Activated CD4-positive, alpha-beta T cell treated with anti-CD3 and anti-CD28 coated beads for 36 hours (primary cell): Measurements from ENCODE around the gene PDCD11. TPM values are rescaled to one million over a fixed set of nuclear protein-coding genes. Genes with fewer than 3 reads are reported as not detected.

Experiments used
- ATAC-seq: fragments of 200-7000 bp; cut with Tn5 transposase; one replicate; pipeline ENCODE4 v1.10.0; 2021; ENCODE audit warnings: mild to moderate bottlenecking, moderate library complexity
- CTCF ChIA-PET: fragments of 350-600 bp; sonication (Branson Sonifier 250); formaldehyde crosslinking; loops from one replicate; lab custom pipeline; 2021; ENCODE audit warnings: antibody characterized with exemption; lab: Charles Lee
- POLR2A ChIA-PET: fragments of 350-600 bp; sonication (Branson Sonifier 250); formaldehyde crosslinking; loops from one replicate; lab custom pipeline; 2021; ENCODE audit warnings: antibody characterized with exemption, inconsistent platforms; lab: Charles Lee
- DNase-seq: peaks from one replicate; pipeline ENCODE4 v3.0.0-alpha.2; 2020
- H3K27ac Mint-ChIP-seq: one replicate; pipeline ENCODE4 v1.8.0; 2021; ENCODE audit warnings: mixed read lengths
- H3K27me3 Mint-ChIP-seq: one replicate; pipeline ENCODE4 v1.8.0; 2021; ENCODE audit warnings: mixed read lengths
- H3K36me3 Mint-ChIP-seq: one replicate; pipeline ENCODE4 v1.8.0; 2021; ENCODE audit warnings: low read depth, mixed read lengths
- H3K4me1 Mint-ChIP-seq: one replicate; pipeline ENCODE4 v1.8.0; 2021; ENCODE audit warnings: mixed read lengths
- H3K4me3 Mint-ChIP-seq: one replicate; pipeline ENCODE4 v1.8.0; 2021; ENCODE audit warnings: mild to moderate bottlenecking, moderate library complexity, mixed read lengths
- H3K9me3 Mint-ChIP-seq: one replicate; pipeline ENCODE4 v1.8.0; 2021; ENCODE audit warnings: low read depth, mixed read lengths
- intact Hi-C, 2 experiments: fragments of 100-400 bp; cut with DNase I in 1 of 2; cut with micrococcal nuclease in 1 of 2; formaldehyde crosslinking; loops; one replicate each; pipeline versions ENCODE4 v1.14.2 to v1.15.1; 2022 to 2024; cut with DNase I, micrococcal nuclease
- total RNA-seq, 2 experiments: library from RNA; stranded (reverse); gene quantifications; one replicate each; pipeline ENCODE4 v1.2.3, GENCODE V29; 2021

Gene PDCD11
- total RNA-seq, 2 experiments from 2014 or later = 60.6 to 73.8 TPM

DNA sequence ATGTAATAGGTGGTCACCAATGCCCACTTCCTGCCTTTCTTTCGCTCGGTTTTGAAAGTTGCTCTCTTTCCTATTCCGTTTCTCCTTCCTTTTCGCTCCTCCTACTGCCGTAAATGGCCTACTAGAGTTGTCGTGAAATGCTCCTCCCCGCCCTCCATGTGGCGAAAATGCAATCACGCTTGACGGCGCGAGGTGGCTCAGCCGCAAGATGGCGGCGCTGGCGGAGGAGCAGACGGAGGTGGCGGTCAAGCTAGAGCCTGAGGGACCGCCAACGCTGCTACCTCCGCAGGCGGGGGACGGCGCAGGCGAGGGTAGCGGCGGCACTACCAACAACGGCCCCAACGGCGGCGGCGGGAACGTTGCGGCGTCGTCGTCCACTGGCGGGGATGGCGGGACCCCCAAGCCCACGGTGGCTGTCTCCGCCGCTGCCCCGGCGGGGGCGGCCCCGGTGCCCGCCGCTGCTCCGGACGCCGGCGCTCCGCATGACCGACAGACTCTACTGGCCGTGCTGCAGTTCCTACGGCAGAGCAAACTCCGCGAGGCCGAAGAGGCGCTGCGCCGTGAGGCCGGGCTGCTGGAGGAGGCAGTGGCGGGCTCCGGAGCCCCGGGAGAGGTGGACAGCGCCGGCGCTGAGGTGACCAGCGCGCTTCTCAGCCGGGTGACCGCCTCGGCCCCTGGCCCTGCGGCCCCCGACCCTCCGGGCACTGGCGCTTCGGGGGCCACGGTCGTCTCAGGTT is 28.5 kb upstream of the PDCD11 start, which contains the start of gene TAF5:
Gene TAF5 (plus strand): TSS at position 195 of the 737 bp plus-strand sequence. CDS start 14 bp downstream, at position 209.
- intact Hi-C loops = loop anchor here (1.0 to 10.0 kb wide), 11 partner anchors 17 to 1123 kb away; partner anchors contain the start of genes ATP5MK (in 2 of the 2), PCGF6 (in 2 of the 2), PDCD11 (in 2 of the 2) and ACTR1A (in 1 of the 2)
- CTCF ChIA-PET = interaction anchor here (0.6 to 2.5 kb wide), 5 partner anchors 16 to 452 kb away, joined by 3 to 9 read pairs (median 4); partner anchors contain the start of genes ATP5MK and PDCD11
- H3K27me3 Mint-ChIP-seq = no peaks in the 10 kb centered on the region

DNA sequence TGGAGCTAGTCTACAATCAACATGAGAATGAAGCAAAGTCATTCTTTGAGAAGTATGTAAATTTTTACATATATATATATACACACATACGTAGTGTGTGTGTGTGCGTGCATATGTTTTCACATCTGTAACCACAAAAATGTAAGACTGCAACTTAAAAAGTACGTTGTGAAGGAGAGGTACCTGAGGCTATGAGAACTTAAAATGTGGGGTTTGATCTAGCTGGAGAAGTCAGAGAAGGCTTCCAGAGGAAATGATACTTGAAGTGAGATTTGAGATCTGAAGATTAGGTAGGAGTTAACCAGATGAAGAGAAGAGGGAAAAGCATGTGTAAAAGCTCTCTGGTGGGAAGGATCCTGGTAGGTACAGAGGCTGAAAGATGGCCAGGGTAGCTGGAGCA is 22.9 kb upstream of the PDCD11 start:
- H3K4me3 Mint-ChIP-seq = no peak overlapping the region
- peak overlapping the region; percentile 77 for H3K27ac Mint-ChIP-seq
- peaks cover 24% of the 10 kb centered on the region for H3K36me3 Mint-ChIP-seq
- POLR2A ChIA-PET = interaction anchor here (0.7 kb wide), 1 partner anchor 13 kb away, joined by 6 read pairs; no protein-coding TSS in a partner anchor
- no peaks in the 10 kb centered on the region for H3K27me3 Mint-ChIP-seq
- CTCF ChIA-PET = interaction anchor here (0.6 to 1.3 kb wide), 3 partner anchors 25 to 791 kb away, joined by 3 read pairs; no protein-coding TSS in a partner anchor
- no peaks in the 10 kb centered on the region for H3K9me3 Mint-ChIP-seq
- no peak for DNase-seq
- H3K4me1 Mint-ChIP-seq = peaks cover 29% of the 10 kb centered on the region
- ATAC-seq = peak; percentile 44
- intact Hi-C loops = no loop called here

More for the DNA sequence above, 28.5 kb upstream of the PDCD11 start, which contains the start of gene TAF5:
- Mint-ChIP-seq H3K4me3 (peak within 1 kb of the TSS; percentile 81), H3K27ac (peak within 1 kb of the TSS; percentile 85), H3K9me3 (no peaks in the 10 kb centered on the region), H3K36me3 (peaks cover 4% of the 10 kb centered on the region), H3K4me1 (peaks cover 16% of the 10 kb centered on the region)
- peak; percentile 61 for ATAC-seq
- POLR2A ChIA-PET = interaction anchor here (0.6 to 1.0 kb wide), 2 partner anchors 29 to 373 kb away, joined by 3 read pairs; partner anchors contain the start of gene PDCD11
- DNase-seq = peak; percentile 95

DNA sequence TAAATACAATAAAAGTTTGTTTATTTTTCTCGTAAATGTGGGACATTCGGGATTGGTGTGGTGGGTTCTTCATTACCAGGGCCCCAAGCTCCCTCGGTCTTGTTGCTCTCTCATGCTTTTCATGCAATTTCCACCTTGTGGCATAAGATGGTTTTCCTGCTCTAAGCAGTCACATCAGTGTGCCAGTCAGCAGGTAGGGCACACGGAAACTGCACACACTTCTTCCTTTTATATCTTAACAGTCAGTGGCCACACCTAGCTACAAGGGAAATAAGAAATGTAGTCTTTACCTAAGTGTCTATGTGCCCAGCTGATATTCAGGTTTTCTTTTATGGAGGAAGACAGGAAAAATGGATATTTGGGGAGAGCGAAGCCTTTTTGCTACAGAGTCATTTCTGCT is 22.2 kb upstream of the PDCD11 start:
- POLR2A ChIA-PET = no interaction called here
- H3K27ac Mint-ChIP-seq = no peak overlapping the region
- H3K9me3 Mint-ChIP-seq = no peaks in the 10 kb centered on the region
- H3K4me3 Mint-ChIP-seq = no peak overlapping the region
- peaks cover 24% of the 10 kb centered on the region for H3K36me3 Mint-ChIP-seq
- intact Hi-C loops = no loop called here
- no peak for DNase-seq
- CTCF ChIA-PET = interaction anchor here (1.2 to 1.3 kb wide), 2 partner anchors 24 to 129 kb away, joined by 3 read pairs; no protein-coding TSS in a partner anchor
- no peak for ATAC-seq
- no peaks in the 10 kb centered on the region for H3K27me3 Mint-ChIP-seq
- H3K4me1 Mint-ChIP-seq = peaks cover 28% of the 10 kb centered on the region

DNA sequence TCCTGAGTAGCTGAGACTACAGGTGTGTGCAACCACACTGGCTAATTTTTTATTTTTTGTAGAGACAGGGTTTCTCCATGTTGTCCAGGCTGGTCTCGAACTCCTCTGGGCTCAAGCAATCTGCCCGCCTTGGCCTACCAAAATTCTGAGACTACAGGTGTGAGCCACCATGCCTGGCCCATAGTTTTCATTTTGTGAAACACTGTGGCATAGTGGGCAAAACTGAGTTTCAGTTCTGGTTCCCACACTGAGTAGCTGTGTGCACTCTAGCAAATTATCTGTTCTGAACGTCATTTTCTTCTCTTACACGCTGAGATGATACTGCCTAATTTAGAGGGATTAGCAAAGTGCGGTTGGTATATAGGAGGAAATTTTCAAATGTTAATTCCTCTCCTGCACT is 13.7 kb upstream of the PDCD11 start:
- CTCF ChIA-PET = interaction anchor here (0.9 to 1.2 kb wide), 2 partner anchors 33 to 103 kb away, joined by 3 to 4 read pairs; no protein-coding TSS in a partner anchor
- Mint-ChIP-seq H3K36me3 (peaks cover 21% of the 10 kb centered on the region), H3K27ac (no peak overlapping the region), H3K4me1 (no peaks in the 10 kb centered on the region), H3K27me3 (no peaks in the 10 kb centered on the region), H3K9me3 (no peaks in the 10 kb centered on the region), H3K4me3 (no peak overlapping the region)
- DNase-seq (no peak), ATAC-seq (no peak)
- intact Hi-C loops = no loop called here
- POLR2A ChIA-PET = no interaction called here

DNA sequence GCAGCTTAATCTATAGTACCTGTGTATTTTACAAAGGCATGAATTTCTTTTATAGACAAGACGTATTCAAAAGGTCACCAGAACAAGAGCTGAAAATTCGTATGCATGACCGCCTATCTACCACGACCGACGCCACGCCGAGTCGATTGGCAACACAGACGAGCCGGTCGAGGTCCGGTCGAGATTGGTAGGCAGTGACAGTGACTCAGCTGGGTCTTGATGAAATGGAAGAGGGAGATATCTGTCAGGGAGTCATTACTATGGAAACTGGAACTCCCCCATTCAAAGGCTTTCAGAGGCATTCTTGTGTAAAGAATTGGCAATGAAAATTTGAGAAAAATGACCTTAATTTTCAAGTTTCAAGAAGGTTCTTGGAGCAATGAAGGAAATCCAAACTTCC is 2.2 kb upstream of the PDCD11 start:
- no peak for ATAC-seq
- peak; percentile 24 for DNase-seq
- ChIA-PET POLR2A (no interaction called here), CTCF (interaction anchor here (2.9 kb wide), 1 partner anchor 26 kb away, joined by 9 read pairs; the partner anchor contains the start of gene TAF5)
- Mint-ChIP-seq H3K27ac (no peak overlapping the region), H3K9me3 (no peaks in the 10 kb centered on the region), H3K4me3 (no peak overlapping the region), H3K4me1 (peaks cover 50% of the 10 kb centered on the region), H3K36me3 (peaks cover 56% of the 10 kb centered on the region), H3K27me3 (no peaks in the 10 kb centered on the region)
- intact Hi-C loops = loop anchor here in 1 of 2 experiments (10.0 kb wide), 1 partner anchor 959 kb away; the partner anchor contains the start of gene CUEDC2

DNA sequence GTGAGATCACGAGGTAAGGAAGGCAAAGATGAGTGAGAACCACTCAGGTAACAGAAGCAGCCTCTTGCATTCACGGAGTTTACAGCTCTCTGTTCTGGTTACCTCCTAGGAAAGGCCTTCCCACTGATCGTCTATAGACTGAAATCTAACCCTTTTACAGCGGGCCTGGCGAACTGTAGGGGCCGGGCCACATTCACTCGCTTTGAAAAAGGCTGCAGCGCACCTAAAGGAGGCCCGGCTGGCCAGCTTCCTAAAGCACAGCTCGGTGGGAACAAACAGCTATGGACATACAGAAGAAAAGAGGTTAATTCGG is 716 bp upstream of the PDCD11 start:
- peak overlapping the region; percentile 99 for H3K4me3 Mint-ChIP-seq
- ChIA-PET CTCF (interaction anchor here (0.5 to 1.3 kb wide), 9 partner anchors 15 to 976 kb away, joined by 3 to 5 read pairs (median 4); no protein-coding TSS in a partner anchor), POLR2A (no interaction called here)
- peaks cover 65% of the 10 kb centered on the region for H3K36me3 Mint-ChIP-seq
- H3K27ac Mint-ChIP-seq = peak overlapping the region; percentile 95
- DNase-seq (peak; percentile 33), ATAC-seq (no peak)
- H3K9me3 Mint-ChIP-seq = no peaks in the 10 kb centered on the region
- intact Hi-C loops = loop anchor here (1.0 to 10.0 kb wide), 10 partner anchors 27 to 1243 kb away; partner anchors contain the start of genes PCGF6 (in 2 of the 2), ARL3 (in 1 of the 2), BORCS7 (in 1 of the 2) and CNNM2 (in 1 of the 2)
- no peaks in the 10 kb centered on the region for H3K27me3 Mint-ChIP-seq
- H3K4me1 Mint-ChIP-seq = peaks cover 57% of the 10 kb centered on the region

DNA sequence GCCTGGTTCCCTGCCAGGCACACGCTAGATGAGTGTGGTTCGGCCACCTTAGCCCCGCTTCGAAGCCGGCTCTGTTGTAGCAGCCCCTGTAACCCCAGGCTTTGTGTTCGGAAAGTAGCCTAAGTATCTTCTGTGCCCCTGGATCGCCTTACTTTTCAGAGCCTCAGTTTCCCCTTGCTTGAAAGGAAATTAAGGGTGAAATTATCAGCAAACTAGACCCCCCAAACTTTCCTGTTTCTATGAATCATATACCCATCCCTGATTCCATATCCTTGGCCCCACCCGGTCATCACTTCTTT is 312 bp downstream of the PDCD11 start:
- Mint-ChIP-seq H3K4me3 (peak overlapping the region; percentile 99), H3K27me3 (no peaks in the 10 kb centered on the region), H3K27ac (peak overlapping the region; percentile 95), H3K9me3 (no peaks in the 10 kb centered on the region), H3K4me1 (peaks cover 57% of the 10 kb centered on the region), H3K36me3 (peaks cover 64% of the 10 kb centered on the region)
- CTCF ChIA-PET = interaction anchor here (0.9 to 1.9 kb wide), 5 partner anchors 13 to 62 kb away, joined by 4 to 10 read pairs (median 4); no protein-coding TSS in a partner anchor
- no peak for DNase-seq
- POLR2A ChIA-PET = interaction anchor here (0.5 to 1.0 kb wide), 4 partner anchors 28 to 666 kb away, joined by 3 to 6 read pairs (median 4); partner anchors contain the start of genes CALHM2 and TAF5
- no peak for ATAC-seq
- intact Hi-C loops = loop anchor here (1.0 to 10.0 kb wide), 10 partner anchors 28 to 1244 kb away; partner anchors contain the start of genes PCGF6 (in 2 of the 2), ARL3 (in 1 of the 2), BORCS7 (in 1 of the 2) and CNNM2 (in 1 of the 2)

DNA sequence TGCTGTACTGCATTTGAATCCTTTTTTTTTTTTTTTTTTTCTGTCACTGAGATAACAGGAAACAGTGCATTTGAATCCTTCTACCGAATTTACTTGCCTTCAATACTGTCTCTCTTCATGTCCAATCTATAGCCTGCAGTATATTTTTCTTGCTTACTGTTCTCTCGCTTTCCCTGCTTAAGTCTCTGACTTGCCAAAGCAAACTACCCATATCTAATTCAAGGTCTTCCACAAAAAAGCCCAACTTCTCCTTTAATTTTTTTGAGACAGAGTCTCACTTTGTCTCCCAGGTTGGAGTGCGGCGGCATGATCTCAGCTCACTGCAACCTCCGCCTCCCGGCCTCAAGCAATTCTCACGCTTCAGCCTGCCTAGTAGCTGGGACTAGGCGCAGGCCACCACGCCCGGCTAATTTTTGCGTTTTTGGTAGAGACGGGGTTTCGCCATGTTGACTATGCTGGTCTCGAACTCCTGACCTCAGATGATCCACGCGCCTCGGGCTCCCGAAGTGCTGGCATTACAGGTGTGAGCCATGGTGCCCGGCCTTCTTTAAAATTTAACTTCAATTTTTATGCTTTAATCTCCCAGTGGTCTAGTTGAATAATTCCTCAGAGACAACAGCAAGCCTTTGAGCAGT is 882 bp downstream of the PDCD11 start:
- H3K4me1 Mint-ChIP-seq = peaks cover 57% of the 10 kb centered on the region
- H3K27me3 Mint-ChIP-seq = no peaks in the 10 kb centered on the region
- DNase-seq = no peak
- H3K36me3 Mint-ChIP-seq = peaks cover 66% of the 10 kb centered on the region
- H3K4me3 Mint-ChIP-seq = peak overlapping the region; percentile 99
- H3K27ac Mint-ChIP-seq = peak overlapping the region; percentile 95
- ChIA-PET POLR2A (interaction anchor here (0.5 to 1.0 kb wide), 4 partner anchors 29 to 666 kb away, joined by 3 to 6 read pairs (median 4); partner anchors contain the start of genes CALHM2 and TAF5), CTCF (interaction anchor here (0.6 to 1.9 kb wide), 6 partner anchors 10 to 265 kb away, joined by 3 to 10 read pairs (median 4); no protein-coding TSS in a partner anchor)
- ATAC-seq = no peak
- no peaks in the 10 kb centered on the region for H3K9me3 Mint-ChIP-seq
- intact Hi-C loops = loop anchor here (2.0 to 10.0 kb wide), 5 partner anchors 45 to 1245 kb away; partner anchors contain the start of genes ARL3 (in 1 of the 2), CUEDC2 (in 1 of the 2), GSTO2 (in 1 of the 2) and NOLC1 (in 1 of the 2)

DNA sequence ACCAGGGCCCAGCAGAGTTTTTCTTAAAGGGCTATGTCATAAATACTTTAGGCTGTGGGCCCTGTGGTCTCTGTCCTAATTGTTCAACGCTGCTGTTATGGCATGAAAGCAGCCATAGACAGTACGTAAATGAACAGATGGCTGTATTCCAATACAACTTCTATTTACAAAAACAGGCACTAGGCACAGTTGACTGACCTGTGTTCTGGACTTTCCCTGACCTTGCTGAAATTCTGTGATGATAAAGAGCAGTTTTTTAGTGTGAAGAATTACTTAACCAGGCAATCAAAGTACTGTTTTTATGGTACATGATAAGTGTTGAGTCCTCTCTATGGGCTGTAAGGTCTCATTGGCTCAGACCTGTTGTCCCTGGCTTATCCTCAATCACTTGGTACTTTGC is 17.1 kb downstream of the PDCD11 start:
- POLR2A ChIA-PET = no interaction called here
- H3K9me3 Mint-ChIP-seq = no peaks in the 10 kb centered on the region
- ATAC-seq (no peak), DNase-seq (no peak)
- H3K4me1 Mint-ChIP-seq = no peaks in the 10 kb centered on the region
- peaks cover 67% of the 10 kb centered on the region for H3K36me3 Mint-ChIP-seq
- no peak overlapping the region for H3K4me3 Mint-ChIP-seq
- CTCF ChIA-PET = interaction anchor here (1.0 to 2.8 kb wide), 2 partner anchors 16 to 73 kb away, joined by 4 to 10 read pairs; no protein-coding TSS in a partner anchor
- intact Hi-C loops = no loop called here
- no peaks in the 10 kb centered on the region for H3K27me3 Mint-ChIP-seq
- H3K27ac Mint-ChIP-seq = no peak overlapping the region

DNA sequence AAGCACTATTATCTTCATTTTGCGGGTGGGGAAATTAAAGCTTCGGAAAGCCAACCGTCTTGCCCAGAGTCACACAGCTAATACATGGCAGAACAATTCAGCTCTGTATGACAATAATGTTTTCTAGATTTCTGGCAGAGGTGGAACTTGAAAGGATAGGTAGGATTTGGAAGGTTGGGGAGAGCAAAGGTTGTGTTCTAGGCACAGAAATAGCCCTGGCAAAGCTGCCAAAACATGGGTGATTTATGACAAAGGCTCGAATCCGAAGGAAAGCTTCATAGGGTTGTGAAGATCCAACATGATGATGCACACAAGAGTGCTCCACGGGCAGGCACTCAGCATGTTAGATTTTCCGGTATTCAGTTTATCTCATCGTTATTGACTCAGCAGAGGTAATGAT is 19.2 kb downstream of the PDCD11 start:
- POLR2A ChIA-PET = no interaction called here
- no peak overlapping the region for H3K27ac Mint-ChIP-seq
- no peaks in the 10 kb centered on the region for H3K9me3 Mint-ChIP-seq
- CTCF ChIA-PET = interaction anchor here (0.6 to 2.8 kb wide), 9 partner anchors 13 to 69 kb away, joined by 3 to 10 read pairs (median 4); no protein-coding TSS in a partner anchor
- no peak overlapping the region for H3K4me3 Mint-ChIP-seq
- H3K4me1 Mint-ChIP-seq = no peaks in the 10 kb centered on the region
- intact Hi-C loops = loop anchor here in 1 of 2 experiments (5.0 kb wide), 1 partner anchor 152 kb away; no protein-coding TSS in a partner anchor
- DNase-seq (no peak), ATAC-seq (no peak)
- peaks cover 70% of the 10 kb centered on the region for H3K36me3 Mint-ChIP-seq
- H3K27me3 Mint-ChIP-seq = no peaks in the 10 kb centered on the region
